Ectodermal cell (in vitro differentiated cells): ENCODE results near the gene APOL2.
"Not testable (repeated sequence)": the region's sequence is repeated elsewhere in the genome, so short reads cannot be mapped to it uniquely, and the experiment has no call there.

ENCODE experiments used
- H3K27ac ChIP-seq: 2 replicates; pipeline ENCODE4 v1.7.0; 2013; ENCODE audit warnings: mild to moderate bottlenecking, low read depth, low read length; ENCODE audit not compliant: insufficient read depth, poor library complexity, severe bottlenecking
- H3K27me3 ChIP-seq: 2 replicates; pipeline ENCODE4 v1.7.0; 2013; ENCODE audit warnings: mild to moderate bottlenecking, low read length; ENCODE audit not compliant: insufficient read depth, control insufficient read depth, poor library complexity, severe bottlenecking
- H3K36me3 ChIP-seq: one replicate; pipeline ENCODE4 v1.7.0; 2013; ENCODE audit warnings: low read length; ENCODE audit not compliant: control insufficient read depth, insufficient read depth
- H3K4me1 ChIP-seq: one replicate; pipeline ENCODE4 v1.7.0; 2013; ENCODE audit warnings: low read length; ENCODE audit not compliant: control insufficient read depth, insufficient read depth
- H3K4me3 ChIP-seq: 2 replicates; pipeline ENCODE4 v1.7.0; 2013; ENCODE audit warnings: low read depth, low read length, control low read depth; ENCODE audit not compliant: insufficient read depth
- H3K9me3 ChIP-seq: 2 replicates; pipeline ENCODE4 v1.7.0; 2013; ENCODE audit warnings: mild to moderate bottlenecking, low read length, moderate library complexity; ENCODE audit not compliant: control insufficient read depth
- WGBS, 2 experiments: methylation state at CpG; one replicate each; pipeline ENCODE4 v1.1.7; 2013; ENCODE audit warnings: missing lambda C conversion rate in 2 of 2; 5-methylcytosine and 5-hydroxymethylcytosine counted together

The APOL2 gene

DNA sequence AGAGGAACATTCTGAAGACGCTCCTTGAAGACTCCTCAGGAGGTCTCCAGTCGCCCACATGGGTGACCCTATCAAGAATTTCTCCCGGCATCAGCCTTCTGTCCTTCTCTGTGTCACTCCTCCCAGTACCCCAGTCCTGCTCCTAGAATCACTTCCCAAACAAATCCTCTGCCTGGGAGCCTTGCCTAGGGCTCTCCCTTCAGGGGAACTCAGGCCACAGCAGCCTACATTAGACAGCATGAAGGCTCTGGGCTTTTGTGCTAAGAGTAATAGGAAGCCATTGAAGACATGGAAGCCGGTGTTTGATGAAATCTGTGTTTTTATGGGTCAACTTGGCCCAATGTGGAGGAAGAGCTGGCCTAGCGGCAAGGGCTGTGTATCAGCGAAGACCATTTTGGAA, 51.5 kb downstream of the APOL2 start:
- H3K27ac ChIP-seq, H3K36me3 ChIP-seq, H3K4me1 ChIP-seq, H3K27me3 ChIP-seq, H3K4me3 ChIP-seq, H3K9me3 ChIP-seq: not testable (repeated sequence)
- WGBS, 2 experiments = 92 to 93% methylated on average over 3 of the region's 6 CpGs

DNA sequence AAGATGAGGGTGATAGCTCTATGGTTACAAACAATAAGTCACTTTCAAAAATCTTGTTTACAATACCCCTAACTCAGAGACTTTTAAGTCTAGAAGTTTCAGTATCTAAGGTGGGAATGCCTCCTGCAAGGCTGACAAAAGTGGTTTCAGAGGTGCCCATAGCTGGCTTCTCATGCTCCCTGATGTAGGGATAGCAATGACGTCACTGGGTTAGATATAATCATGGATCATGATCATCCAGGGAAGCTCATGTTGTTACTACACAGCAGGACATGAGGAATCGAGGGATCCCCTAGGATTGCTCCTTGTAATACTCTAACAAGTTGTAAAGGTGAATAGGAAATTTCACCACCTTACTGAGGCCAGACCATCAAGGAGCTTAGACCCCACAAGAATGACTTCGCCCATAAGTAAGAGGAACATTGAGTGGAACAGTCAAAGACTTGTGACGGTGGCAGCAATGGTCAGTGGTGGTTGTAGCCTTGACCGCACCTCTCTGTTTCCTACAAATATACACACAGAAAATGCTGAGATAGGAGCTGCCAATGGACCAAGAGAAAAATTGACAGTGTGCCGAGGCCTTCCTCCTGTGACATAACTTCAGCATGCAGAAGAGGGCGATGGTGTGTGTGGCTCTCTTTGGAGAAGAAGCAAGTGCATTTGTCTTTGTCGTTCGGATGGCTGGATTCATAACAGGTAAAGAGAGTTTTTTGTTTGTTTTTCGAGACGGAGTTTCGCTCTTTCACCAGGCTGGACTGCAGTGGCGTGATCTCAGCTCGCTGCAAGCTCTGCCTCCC, 53.3 kb downstream of the APOL2 start:
- no peaks in the 10 kb centered on the region for H3K36me3 ChIP-seq
- H3K27ac ChIP-seq = no peak overlapping the region
- no peaks in the 10 kb centered on the region for H3K4me1 ChIP-seq
- no peaks in the 10 kb centered on the region for H3K27me3 ChIP-seq
- H3K4me3 ChIP-seq = no peak overlapping the region
- WGBS, 2 experiments = 90 to 92% methylated on average over 14 of the region's 14 CpGs
- no peaks in the 10 kb centered on the region for H3K9me3 ChIP-seq

DNA sequence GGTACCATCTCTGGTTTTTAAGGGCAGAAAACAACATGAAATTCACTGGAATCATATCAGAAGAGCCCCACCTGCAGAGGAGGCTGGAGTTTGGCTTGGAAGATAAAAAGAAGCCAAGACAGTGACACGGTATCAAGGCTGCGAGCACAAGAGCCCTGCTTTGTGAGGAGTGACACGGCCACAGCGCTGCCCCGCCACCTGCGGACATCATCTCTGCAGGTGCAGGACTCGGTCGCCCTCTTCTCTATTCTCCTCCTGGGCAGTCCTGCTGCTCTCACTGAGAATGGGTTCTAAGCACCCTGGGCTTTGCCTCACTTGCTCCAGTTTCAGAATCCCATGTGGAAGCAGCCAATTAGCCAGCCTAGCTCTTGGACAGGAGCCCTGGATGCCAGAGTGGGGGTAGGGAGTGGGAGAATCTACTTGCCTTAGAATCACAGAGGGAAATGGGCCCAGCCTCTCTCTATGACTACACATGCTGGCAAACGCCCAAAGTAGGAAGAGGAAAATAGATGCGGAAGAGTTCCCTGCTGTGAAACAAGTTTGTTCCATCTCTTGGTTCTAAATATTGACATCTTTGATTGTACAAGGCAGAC, 54.8 kb downstream of the APOL2 start:
- Histone ChIP-seq H3K9me3 (no peaks in the 10 kb centered on the region), H3K27ac (no peak overlapping the region), H3K36me3 (no peaks in the 10 kb centered on the region), H3K27me3 (no peaks in the 10 kb centered on the region), H3K4me3 (no peak overlapping the region), H3K4me1 (no peaks in the 10 kb centered on the region)
- 75 to 84% methylated on average over 9 to 10 of the region's 10 CpGs for WGBS, 2 experiments

DNA sequence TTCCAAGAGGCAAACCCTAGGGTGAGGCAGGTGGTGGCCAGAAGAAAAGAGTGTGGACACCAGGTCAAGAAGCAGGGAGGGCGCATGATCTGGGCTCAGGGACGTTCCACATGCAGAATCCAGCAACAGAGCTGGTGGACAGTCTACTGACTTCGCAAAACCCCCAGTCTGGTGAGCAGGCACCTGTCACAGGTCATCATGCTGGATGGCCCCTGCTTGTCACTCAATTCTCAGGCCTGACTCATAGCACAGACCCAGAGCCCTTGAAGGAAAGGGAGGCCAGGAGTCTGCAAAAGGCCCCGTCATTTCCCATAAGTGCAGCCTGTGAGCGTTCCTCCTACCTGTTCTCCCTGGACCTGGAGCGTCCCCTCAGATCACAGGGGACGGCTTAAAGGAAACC, 55.9 kb downstream of the APOL2 start:
- Histone ChIP-seq H3K27ac (no peak overlapping the region), H3K4me3 (no peak overlapping the region), H3K36me3 (no peaks in the 10 kb centered on the region), H3K9me3 (no peaks in the 10 kb centered on the region), H3K27me3 (no peaks in the 10 kb centered on the region), H3K4me1 (no peaks in the 10 kb centered on the region)
- 95% methylated on average over 7 of the region's 7 CpGs for WGBS, 2 experiments

DNA sequence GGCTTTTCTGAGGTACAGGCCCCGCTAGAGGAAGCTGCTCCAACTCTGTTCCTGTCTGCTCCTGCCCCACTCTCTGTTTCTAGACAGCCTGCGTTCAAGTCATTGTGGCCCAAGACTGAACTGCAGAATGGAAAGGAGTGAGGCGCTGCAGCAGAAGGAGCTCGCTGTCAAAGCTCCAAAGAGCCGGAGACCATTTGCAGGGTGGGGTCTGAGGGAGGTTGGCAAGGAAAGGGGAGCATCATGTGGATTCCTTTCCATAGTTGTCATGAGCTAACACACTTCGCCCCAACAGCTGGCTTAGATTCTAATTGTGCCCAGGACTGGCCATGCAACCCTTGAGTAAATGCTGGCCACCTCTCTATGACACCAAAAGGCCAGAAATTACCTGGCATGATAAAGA, 56.5 kb downstream of the APOL2 start:
- WGBS, 2 experiments = 95% methylated on average over 6 of the region's 6 CpGs

DNA sequence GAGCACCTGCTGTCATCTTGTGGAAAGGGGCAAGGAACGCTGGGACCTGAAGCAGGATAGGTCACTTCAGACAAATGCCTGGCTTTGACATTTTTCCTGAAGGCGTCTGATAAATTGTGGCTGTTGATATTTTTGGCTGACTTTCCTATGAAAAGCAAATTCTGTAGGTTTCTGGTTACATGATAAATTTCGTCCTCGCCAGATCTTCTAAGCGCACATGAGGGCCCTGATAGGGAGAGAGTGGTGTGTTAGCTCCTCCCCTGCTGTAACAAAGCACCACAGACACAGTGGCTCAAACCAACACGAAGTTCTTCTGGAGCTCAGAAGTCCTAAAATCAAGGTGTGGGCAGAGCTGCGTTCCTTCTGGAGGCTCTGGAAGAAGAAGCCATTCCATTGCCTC, 57.3 kb downstream of the APOL2 start:
- Histone ChIP-seq H3K9me3 (no peaks in the 10 kb centered on the region), H3K27ac (no peak overlapping the region), H3K4me1 (no peaks in the 10 kb centered on the region), H3K36me3 (no peaks in the 10 kb centered on the region), H3K27me3 (no peaks in the 10 kb centered on the region), H3K4me3 (no peak overlapping the region)
- WGBS, 2 experiments = 90% methylated on average over 7 of the region's 7 CpGs

More for the DNA sequence above, 56.5 kb downstream of the APOL2 start:
- no peaks in the 10 kb centered on the region for H3K9me3 ChIP-seq
- H3K36me3 ChIP-seq = no peaks in the 10 kb centered on the region
- H3K27ac ChIP-seq = no peak overlapping the region
- no peaks in the 10 kb centered on the region for H3K4me1 ChIP-seq
- no peak overlapping the region for H3K4me3 ChIP-seq
- H3K27me3 ChIP-seq = no peaks in the 10 kb centered on the region

DNA sequence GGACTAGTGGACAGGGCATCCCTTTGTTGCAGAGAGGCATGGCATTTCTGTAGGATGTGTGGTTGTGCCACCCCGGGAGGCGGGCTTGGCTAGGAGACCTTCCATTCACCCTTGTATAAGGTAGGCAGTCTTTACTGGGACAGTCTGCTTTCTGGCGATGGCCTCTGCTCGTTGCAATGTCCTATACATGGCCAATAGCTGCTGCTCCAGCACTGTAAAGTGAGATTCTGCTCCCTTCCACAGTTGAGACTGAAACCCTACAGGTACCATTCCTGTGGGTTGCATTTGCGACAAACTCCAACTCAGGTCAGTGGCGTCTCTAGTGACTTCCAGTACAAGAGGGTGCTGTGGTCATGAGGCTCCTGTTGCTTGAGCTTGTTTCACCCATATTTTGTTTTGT, 58.4 kb downstream of the APOL2 start:
- no peak overlapping the region for H3K27ac ChIP-seq
- 93 to 94% methylated on average over 6 of the region's 6 CpGs for WGBS, 2 experiments

DNA sequence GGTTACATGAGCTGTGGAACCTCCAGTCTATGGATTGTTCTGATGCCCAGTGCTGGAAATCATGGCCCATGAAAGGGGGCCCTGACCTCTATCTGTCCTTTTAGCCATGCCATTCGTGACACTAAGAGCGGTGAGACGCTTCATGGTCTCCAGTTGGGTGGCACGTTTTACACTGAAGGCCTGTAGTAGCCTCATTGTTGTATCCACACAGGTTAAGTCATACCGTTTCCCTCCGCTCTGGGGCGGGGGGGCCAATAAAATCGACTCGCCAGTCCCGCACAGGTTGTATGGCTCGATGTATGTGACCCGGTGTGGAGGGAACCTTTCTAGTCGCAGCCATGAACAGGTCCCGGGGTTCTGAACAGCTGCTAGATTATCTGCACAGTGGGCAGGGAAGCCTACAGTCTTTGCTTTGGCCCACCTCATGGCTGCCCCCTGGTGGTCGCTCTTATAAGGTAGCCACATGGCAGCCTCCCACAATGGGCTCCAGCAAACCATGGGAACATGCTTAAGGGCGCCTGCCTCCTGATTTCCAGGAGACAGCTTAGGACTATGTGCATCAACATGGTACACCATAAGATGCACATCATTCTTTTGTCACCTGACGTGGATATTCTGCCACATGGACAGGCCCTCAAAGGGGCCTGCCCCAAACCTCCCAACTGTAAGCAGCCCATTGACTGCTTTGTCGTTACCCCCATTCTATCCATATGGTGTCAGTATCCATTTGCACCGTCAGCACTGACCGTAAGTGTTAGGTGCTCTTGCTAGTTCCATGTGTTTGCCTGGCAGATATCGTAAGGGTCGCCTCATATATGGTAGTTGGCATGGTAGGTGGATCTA, 59.1 kb downstream of the APOL2 start:
- WGBS, 2 experiments = 76% methylated on average over 22 of the region's 22 CpGs
- no peak overlapping the region for H3K4me3 ChIP-seq
- H3K9me3 ChIP-seq = no peaks in the 10 kb centered on the region
- H3K36me3 ChIP-seq = no peaks in the 10 kb centered on the region
- H3K27me3 ChIP-seq = no peaks in the 10 kb centered on the region
- H3K4me1 ChIP-seq = no peaks in the 10 kb centered on the region
- no peak overlapping the region for H3K27ac ChIP-seq

More for the DNA sequence above, 58.4 kb downstream of the APOL2 start:
- Histone ChIP-seq H3K9me3 (no peaks in the 10 kb centered on the region), H3K4me3 (no peak overlapping the region), H3K27me3 (no peaks in the 10 kb centered on the region), H3K4me1 (no peaks in the 10 kb centered on the region), H3K36me3 (no peaks in the 10 kb centered on the region)

DNA sequence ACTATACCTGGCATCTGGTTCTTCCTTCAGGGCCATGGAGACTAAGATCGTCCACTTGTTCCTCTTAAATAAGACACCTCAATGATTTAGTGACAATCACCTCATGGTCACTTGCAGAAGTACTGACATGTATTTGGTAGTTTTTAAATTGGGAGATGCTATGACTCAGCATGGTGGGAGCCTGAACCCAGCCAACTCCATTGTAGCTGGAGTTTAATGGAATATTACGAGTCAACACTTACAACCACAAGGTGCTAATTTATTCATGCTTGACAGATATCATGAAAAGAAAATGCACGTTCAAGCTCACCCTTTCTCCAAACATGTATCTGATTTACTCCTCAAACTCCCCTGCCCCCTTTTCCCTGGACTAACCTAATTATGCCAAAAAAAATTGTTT, 62.2 kb downstream of the APOL2 start:
- Histone ChIP-seq H3K27ac (no peak overlapping the region), H3K27me3 (no peaks in the 10 kb centered on the region), H3K36me3 (no peaks in the 10 kb centered on the region), H3K4me1 (no peaks in the 10 kb centered on the region), H3K4me3 (no peak overlapping the region), H3K9me3 (no peaks in the 10 kb centered on the region)
- 86 to 87% methylated on average over 3 of the region's 3 CpGs for WGBS, 2 experiments
